Nucleus accumbens (tissue), 56 donors: ENCODE results near the gene LAMP2.

Experiments used
- DNase-seq, 56 donors: peaks; one replicate each; lab custom pipeline; 2025; lab: John Stamatoyannopoulos, UW

LAMP2 gene

GRCh38 chrX:120459309-120459708 lies 9.8 kb downstream of the LAMP2 start:
- DNase-seq = no peak

- no peak for DNase-seq
Observed at GRCh38 chrX:120457766-120458180, 11.3 kb downstream of the LAMP2 start.

- DNase-seq = no peak
Observed at GRCh38 chrX:120456973-120457372, 12.1 kb downstream of the LAMP2 start.

- DNase-seq = no peak
Observed at GRCh38 chrX:120453985-120454384, 15.1 kb downstream of the LAMP2 start.

GRCh38 chrX:120452131-120452530 lies 17.0 kb downstream of the LAMP2 start:
- peak in 15 of 56 donors; percentile 0 to 44 (median 4) for DNase-seq

GRCh38 chrX:120450163-120450562 lies 18.9 kb downstream of the LAMP2 start:
- DNase-seq = no peak

- peak in 2 of 56 donors; percentile 1 to 31 for DNase-seq
Observed at GRCh38 chrX:120446498-120446897, 22.6 kb downstream of the LAMP2 start.

- no peak for DNase-seq
Observed at GRCh38 chrX:120439921-120440320, 29.2 kb downstream of the LAMP2 start.

GRCh38 chrX:120429776-120430540 lies 39.1 kb downstream of the LAMP2 start:
- no peak for DNase-seq

- DNase-seq = no peak
Observed at GRCh38 chrX:120428309-120428708, 40.8 kb downstream of the LAMP2 start.

- no peak for DNase-seq
Observed at GRCh38 chrX:120426599-120426998, 42.5 kb downstream of the LAMP2 start.

GRCh38 chrX:120419463-120419862 lies 49.6 kb downstream of the LAMP2 start:
- no peak for DNase-seq

- DNase-seq = no peak
Observed at GRCh38 chrX:120408168-120408567, 60.9 kb downstream of the LAMP2 start.

GRCh38 chrX:120406638-120407037 lies 62.5 kb downstream of the LAMP2 start:
- no peak for DNase-seq

GRCh38 chrX:120402369-120402768 lies 66.7 kb downstream of the LAMP2 start:
- no peak for DNase-seq

- no peak for DNase-seq
Observed at GRCh38 chrX:120401301-120401700, 67.8 kb downstream of the LAMP2 start.

GRCh38 chrX:120380699-120381098 lies 88.4 kb downstream of the LAMP2 start:
- no peak for DNase-seq

- DNase-seq = no peak
Observed at GRCh38 chrX:120379937-120380681, 89.0 kb downstream of the LAMP2 start.

- no peak for DNase-seq
Observed at GRCh38 chrX:120378570-120378969, 90.5 kb downstream of the LAMP2 start.
